ENCODE results near the gene MICAL2. TPM values are rescaled to one million over a fixed set of nuclear protein-coding genes. Genes with fewer than 3 reads are reported as not detected.
A peak's percentile ranks its signal among the peaks of the same experiment; 100 is the strongest.

Gene MICAL2
- total RNA-seq, 2 donors from 2014 or later, result 60.8 to 124 TPM

- no peak for DNase-seq (ENCODE audit: low spot score in 2 of 2)
- ATAC-seq, result no peak
- Mint-ChIP-seq H3K9me3 (no peaks in the 10 kb centered on the region), H3K36me3 (peaks cover 0 to 29% of the 10 kb centered on the region in 2 donors), H3K27ac (peak overlapping the region in 1 of 2 donors; percentile 85)
Measured at GRCh38 chr11:12246989-12247388, 136.6 kb downstream of the MICAL2 start.

- Mint-ChIP-seq H3K9me3 (no peaks in the 10 kb centered on the region), H3K36me3 (peaks cover 0 to 22% of the 10 kb centered on the region in 2 donors), H3K27ac (no peak overlapping the region)
- no peak for DNase-seq (ENCODE audit: low spot score in 2 of 2)
- no peak for ATAC-seq
Measured at GRCh38 chr11:12247543-12248254, 137.3 kb downstream of the MICAL2 start.

GRCh38 chr11:12248330-12248729, 137.9 kb downstream of the MICAL2 start:
- no peak for DNase-seq (ENCODE audit: low spot score in 2 of 2)
- Mint-ChIP-seq H3K9me3 (no peaks in the 10 kb centered on the region), H3K36me3 (peaks cover 0 to 16% of the 10 kb centered on the region in 2 donors), H3K27ac (peak overlapping the region in 1 of 2 donors; percentile 17)
- no peak for ATAC-seq

GRCh38 chr11:12249590-12250260, 139.3 kb downstream of the MICAL2 start:
- no peaks in the 10 kb centered on the region for H3K9me3 Mint-ChIP-seq
- no peak overlapping the region for H3K27ac Mint-ChIP-seq
- H3K36me3 Mint-ChIP-seq, result peaks cover 0 to 7% of the 10 kb centered on the region in 2 donors
- DNase-seq (ENCODE audit: low spot score in 2 of 2) (no peak), ATAC-seq (no peak)

DNA sequence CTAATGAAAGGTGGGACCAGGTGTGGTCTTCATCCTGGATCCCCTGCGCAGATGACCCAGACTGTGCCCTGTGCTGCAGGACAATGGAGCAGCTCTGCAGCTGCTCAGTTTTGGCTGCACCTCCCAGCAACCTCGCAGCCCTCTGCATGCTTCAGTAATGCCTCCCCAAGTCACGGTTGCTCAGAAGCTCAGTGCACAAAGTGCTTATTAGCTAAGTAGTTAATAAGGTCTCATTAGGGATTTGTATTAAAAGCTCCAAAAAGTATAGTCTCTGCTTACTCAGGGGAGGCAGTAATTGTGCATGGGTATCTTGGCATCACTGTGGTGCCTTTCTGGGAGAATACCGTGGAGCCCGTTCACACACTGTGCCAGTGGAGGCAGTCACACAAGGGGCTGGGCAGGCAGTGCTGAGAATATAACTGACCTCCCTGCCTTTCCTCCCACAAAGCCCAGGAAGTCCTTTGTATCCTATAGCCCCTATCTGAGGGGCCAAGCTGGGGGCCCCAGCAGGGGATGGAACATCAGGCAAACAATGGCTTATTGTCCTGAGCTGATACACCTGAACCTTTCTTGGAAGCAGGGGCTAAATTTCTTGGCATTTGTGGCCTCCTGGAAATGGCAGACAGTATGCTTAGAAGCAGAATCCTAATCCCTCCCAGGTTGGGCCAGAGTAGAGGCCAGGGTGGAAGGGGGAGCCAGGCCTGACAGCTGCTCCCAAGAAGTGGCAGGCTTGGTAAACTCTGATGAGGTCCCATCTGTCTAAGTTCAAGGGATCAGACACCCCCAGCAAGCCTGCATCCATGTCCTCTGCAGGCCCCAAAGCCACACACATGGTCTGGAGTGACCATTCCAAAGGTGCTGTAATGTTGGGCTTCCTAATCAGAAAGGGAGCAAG, 141.5 kb downstream of the MICAL2 start:
- Mint-ChIP-seq H3K36me3 (peaks cover 0 to 7% of the 10 kb centered on the region in 2 donors), H3K27ac (peak overlapping the region in 1 of 2 donors; percentile 44), H3K9me3 (no peaks in the 10 kb centered on the region)
- no peak for DNase-seq (ENCODE audit: low spot score in 2 of 2)
- no peak for ATAC-seq

DNA sequence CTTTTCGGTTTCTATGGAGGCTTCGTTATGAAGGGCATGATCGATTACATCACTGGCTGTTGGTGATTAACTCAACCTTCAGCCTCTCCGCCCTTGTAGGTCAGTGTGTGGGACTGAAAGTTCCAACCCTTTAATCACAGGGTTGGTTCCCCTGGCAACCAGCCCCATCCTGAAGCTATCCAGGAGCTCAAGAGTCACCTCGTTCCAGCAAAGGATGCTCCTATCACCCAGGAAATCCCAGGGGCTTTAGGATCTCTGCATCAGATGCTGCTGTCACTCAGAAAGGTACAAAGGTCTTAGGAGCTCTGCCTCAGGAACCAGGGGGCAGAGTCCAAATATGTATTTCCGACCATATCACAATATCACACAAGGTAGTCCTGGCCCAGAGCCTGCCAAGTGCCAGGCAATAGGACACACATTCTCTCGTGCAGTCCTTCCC, 143.5 kb downstream of the MICAL2 start:
- H3K27ac Mint-ChIP-seq, result no peak overlapping the region
- DNase-seq (ENCODE audit: low spot score in 2 of 2) (no peak), ATAC-seq (no peak)
- no peaks in the 10 kb centered on the region for H3K9me3 Mint-ChIP-seq
- peaks cover 0 to 7% of the 10 kb centered on the region in 2 donors for H3K36me3 Mint-ChIP-seq

DNA sequence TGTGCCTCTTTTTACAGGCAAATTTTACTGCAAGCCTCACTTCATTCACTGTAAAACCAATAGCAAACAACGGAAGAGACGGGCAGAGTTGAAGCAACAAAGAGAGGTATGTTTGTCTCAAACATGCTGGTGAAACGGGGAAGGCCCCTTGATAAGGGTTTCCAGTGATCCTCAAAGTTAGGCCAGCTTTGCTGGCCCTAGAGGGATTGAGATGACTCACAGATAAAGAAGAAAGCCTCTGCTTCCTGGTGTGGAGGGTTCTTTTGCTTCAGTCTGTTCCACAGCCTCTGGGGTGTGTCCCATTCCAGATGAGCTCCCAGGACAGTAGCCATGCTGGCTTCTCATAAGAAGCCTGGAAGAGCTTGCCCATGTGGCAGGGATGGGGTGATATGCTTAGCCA, 148.1 kb downstream of the MICAL2 start:
- no peak for ATAC-seq
- no peak for DNase-seq (ENCODE audit: low spot score in 2 of 2)
- Mint-ChIP-seq H3K27ac (no peak overlapping the region), H3K9me3 (no peaks in the 10 kb centered on the region), H3K36me3 (no peaks in the 10 kb centered on the region)

DNA sequence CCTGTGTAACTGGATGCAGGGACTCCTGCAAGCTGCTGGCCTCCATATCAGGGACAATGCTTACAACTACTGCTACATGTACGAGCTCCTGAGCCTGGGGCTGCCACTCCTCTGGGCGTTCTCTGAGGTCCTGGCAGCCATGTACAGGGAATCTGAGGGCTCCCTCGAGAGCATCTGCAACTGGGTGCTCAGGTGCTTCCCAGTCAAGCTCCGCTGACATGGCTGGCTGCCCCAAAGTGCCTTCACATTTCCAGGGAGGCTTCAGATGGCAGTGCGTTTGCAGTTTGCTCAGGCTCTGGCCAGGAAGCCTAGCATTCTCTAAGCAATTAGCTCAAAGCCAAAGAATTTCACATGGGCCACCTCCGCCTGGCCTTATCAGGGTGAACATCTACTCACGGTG, 149.6 kb downstream of the MICAL2 start:
- H3K9me3 Mint-ChIP-seq, result no peaks in the 10 kb centered on the region
- ATAC-seq (no peak), DNase-seq (ENCODE audit: low spot score in 2 of 2) (no peak)
- H3K36me3 Mint-ChIP-seq, result no peaks in the 10 kb centered on the region
- no peak overlapping the region for H3K27ac Mint-ChIP-seq

DNA sequence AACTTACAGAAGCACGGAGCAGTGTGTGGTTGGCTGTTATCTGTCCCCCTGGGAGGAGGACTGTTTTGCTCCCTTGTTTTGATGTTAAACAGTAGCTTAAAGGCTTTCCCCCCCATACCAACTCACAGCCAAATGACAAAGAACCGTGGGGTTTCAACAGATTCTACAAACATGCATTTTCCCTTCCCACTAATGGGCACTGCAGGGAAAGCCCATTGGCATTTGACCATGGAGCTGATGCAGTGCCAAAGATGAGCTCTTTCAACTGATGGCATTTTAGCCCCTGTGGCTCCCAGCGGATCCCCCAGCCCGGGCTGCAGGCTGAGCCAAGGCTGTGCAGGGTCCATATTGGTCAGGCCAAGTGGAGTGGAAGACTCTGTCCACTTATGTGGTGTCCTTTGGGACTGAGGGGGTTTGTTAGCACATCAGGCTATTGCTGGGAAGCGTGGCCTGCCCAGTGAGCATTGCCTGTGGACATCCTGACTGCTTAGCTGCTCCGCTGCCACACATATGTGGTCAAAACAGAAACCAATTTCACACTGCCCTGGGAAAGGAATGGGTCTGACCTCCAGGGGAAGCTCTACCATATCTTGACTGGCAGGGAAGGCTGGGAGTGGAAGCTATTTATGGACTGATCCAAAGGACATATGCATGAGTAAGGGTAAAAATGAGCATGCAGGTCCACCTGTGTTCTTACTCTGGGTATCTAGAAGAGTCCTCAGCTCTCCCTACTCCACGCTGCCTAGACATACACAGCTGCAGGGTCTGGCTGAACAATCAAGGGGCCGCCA, 150.5 kb downstream of the MICAL2 start:
- no peaks in the 10 kb centered on the region for H3K9me3 Mint-ChIP-seq
- H3K27ac Mint-ChIP-seq, result peak overlapping the region in 1 of 2 donors; percentile 20
- DNase-seq (ENCODE audit: low spot score in 2 of 2) (no peak), ATAC-seq (no peak)
- H3K36me3 Mint-ChIP-seq, result no peaks in the 10 kb centered on the region

GRCh38 chr11:12261551-12261950, 151.2 kb downstream of the MICAL2 start:
- Mint-ChIP-seq H3K9me3 (no peaks in the 10 kb centered on the region), H3K27ac (peak overlapping the region in 1 of 2 donors; percentile 66), H3K36me3 (no peaks in the 10 kb centered on the region)
- ATAC-seq (no peak), DNase-seq (ENCODE audit: low spot score in 2 of 2) (no peak)

DNA sequence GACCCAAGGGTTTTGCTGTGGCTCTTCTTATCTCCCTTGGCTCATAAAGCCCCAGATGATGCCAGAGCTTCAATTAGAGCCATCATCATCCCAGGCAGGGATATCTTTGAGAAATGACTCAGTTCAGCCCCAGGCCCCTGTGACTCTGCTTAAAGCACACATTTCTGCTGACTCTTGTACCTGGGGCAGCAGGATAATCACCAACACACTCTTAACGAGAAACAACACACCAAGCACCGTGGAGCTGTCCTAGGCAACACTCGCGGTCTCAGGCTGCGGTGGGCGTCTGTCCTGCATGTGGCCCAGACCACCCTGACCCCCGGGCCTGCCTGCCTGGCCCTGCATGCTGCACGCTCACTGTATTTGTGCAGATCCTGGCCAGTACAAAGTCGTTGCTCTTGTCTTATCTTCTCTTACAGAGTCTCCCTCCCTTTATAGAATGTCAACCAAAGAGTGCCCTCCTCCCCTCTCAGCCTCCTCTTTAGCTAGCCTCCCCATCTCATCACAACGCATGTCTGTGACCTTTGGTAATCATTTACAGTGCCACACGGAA, 152.8 kb downstream of the MICAL2 start:
- ATAC-seq (no peak), DNase-seq (ENCODE audit: low spot score in 2 of 2) (no peak)
- H3K27ac Mint-ChIP-seq, result no peak overlapping the region
- no peaks in the 10 kb centered on the region for H3K9me3 Mint-ChIP-seq
- no peaks in the 10 kb centered on the region for H3K36me3 Mint-ChIP-seq

GRCh38 chr11:12264361-12264760, 154.0 kb downstream of the MICAL2 start:
- no peaks in the 10 kb centered on the region for H3K9me3 Mint-ChIP-seq
- no peak overlapping the region for H3K27ac Mint-ChIP-seq
- DNase-seq (ENCODE audit: low spot score in 2 of 2), result no peak
- no peaks in the 10 kb centered on the region for H3K36me3 Mint-ChIP-seq
- ATAC-seq, result no peak

- Mint-ChIP-seq H3K9me3 (no peaks in the 10 kb centered on the region), H3K36me3 (no peaks in the 10 kb centered on the region), H3K27ac (no peak overlapping the region)
- ATAC-seq (no peak), DNase-seq (ENCODE audit: low spot score in 2 of 2) (no peak)
Measured at GRCh38 chr11:12266132-12266531, 155.7 kb downstream of the MICAL2 start.

GRCh38 chr11:12266943-12267342, 156.6 kb downstream of the MICAL2 start:
- H3K9me3 Mint-ChIP-seq, result no peaks in the 10 kb centered on the region
- H3K27ac Mint-ChIP-seq, result peak overlapping the region in 1 of 2 donors; percentile 1
- H3K36me3 Mint-ChIP-seq, result no peaks in the 10 kb centered on the region

DNA sequence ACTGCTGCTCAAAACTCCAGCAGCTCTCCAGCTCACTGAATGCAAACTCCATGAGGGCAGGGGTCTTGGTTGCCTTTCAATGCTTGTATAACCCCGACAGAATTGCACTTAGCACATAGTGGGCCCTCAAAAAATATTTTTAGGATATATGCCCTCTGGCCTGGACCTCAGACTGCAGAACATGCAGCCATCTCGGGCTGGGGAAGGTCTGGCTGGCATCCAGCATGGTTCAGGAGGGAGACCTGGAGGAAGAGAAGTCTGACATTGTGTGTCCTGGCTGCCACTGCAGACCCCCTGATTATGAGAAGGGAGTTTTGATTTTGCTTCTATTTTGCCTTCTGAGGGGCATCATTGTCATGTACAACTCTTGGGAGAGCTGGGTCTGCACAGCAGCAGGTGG, 157.5 kb downstream of the MICAL2 start:
- Mint-ChIP-seq H3K27ac (peak overlapping the region; percentile 31 to 36), H3K9me3 (no peaks in the 10 kb centered on the region), H3K36me3 (no peaks in the 10 kb centered on the region)
- no peak for ATAC-seq
- no peak for DNase-seq (ENCODE audit: low spot score in 2 of 2)

More at GRCh38 chr11:12266943-12267342, 156.6 kb downstream of the MICAL2 start:
- DNase-seq (ENCODE audit: low spot score in 2 of 2), result no peak
- no peak for ATAC-seq

GRCh38 chr11:12269104-12269441, 158.7 kb downstream of the MICAL2 start:
- H3K27ac Mint-ChIP-seq, result no peak overlapping the region
- ATAC-seq (no peak), DNase-seq (ENCODE audit: low spot score in 2 of 2) (no peak)

More at GRCh38 chr11:12269104-12269441, 158.7 kb downstream of the MICAL2 start:
- H3K36me3 Mint-ChIP-seq, result no peaks in the 10 kb centered on the region
- H3K9me3 Mint-ChIP-seq, result no peaks in the 10 kb centered on the region
